ENCODE results near the gene NYAP2.

NYAP2 gene

DNA sequence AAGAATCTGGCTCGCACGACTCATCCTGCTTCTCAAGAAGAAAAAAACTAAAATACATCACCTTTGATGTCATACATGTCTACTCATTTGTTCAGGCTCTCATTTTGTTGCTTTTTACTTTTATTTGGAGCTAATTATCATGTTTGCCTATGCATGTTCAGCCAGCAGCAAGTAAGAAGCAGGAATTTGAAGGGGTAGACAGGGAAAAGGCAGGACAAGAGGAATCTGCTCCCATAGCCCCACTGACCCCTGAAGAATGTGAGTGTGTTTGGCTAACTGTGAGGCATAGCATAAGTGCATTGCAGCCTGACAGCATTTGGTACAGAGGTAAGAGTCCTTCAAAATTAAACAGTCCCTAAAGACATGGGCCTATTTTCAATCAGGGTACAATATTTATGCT, 72.7 kb downstream of the NYAP2 start:
- POLR2A ChIA-PET, result interaction anchor here (0.6 kb wide), 1 partner anchor 121 kb away, joined by 3 read pairs; no protein-coding TSS in a partner anchor
- no peak overlapping the region for H3K4me3 ChIP-seq (ENCODE audit: low read depth, low read length)
- CTCF ChIA-PET, result no interaction called here
- DNase-seq (ENCODE audit: low read depth, low spot score), result no peak
- TF ChIP-seq, protein P1, sequence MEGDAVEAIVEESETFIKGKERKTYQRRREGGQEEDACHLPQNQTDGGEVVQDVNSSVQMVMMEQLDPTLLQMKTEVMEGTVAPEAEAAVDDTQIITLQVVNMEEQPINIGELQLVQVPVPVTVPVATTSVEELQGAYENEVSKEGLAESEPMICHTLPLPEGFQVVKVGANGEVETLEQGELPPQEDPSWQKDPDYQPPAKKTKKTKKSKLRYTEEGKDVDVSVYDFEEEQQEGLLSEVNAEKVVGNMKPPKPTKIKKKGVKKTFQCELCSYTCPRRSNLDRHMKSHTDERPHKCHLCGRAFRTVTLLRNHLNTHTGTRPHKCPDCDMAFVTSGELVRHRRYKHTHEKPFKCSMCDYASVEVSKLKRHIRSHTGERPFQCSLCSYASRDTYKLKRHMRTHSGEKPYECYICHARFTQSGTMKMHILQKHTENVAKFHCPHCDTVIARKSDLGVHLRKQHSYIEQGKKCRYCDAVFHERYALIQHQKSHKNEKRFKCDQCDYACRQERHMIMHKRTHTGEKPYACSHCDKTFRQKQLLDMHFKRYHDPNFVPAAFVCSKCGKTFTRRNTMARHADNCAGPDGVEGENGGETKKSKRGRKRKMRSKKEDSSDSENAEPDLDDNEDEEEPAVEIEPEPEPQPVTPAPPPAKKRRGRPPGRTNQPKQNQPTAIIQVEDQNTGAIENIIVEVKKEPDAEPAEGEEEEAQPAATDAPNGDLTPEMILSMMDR (IDR thresholded peaks at IDR 0.05; ENCODE audit: insufficient read depth, low read length, missing control alignments), result no peak

DNA sequence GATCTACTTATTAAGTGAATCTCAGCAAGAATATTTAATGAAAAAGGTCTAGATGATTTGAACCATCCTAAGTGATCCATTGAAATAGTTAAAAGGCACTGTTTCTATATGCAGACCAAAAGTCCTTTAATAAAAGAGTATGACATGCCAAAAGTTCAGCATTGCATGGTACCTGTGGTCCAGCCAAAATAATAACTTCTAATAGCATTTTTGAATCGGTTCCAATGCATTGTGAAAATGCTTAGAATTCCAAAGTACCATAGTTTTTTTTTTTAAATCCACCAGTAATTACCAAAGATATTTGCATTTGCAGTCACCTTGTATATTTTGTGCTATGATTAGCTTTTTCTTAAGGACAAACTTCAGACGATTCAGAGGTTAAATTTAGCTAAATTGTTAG, 79.9 kb downstream of the NYAP2 start:
- DNase-seq (ENCODE audit: low read depth, low spot score), result no peak
- POLR2A ChIA-PET, result no interaction called here
- CTCF ChIA-PET, result no interaction called here
- H3K4me3 ChIP-seq (ENCODE audit: low read depth, low read length), result no peak overlapping the region
- TF ChIP-seq, protein P1 (IDR thresholded peaks at IDR 0.05; ENCODE audit: insufficient read depth, low read length, missing control alignments), result no peak

DNA sequence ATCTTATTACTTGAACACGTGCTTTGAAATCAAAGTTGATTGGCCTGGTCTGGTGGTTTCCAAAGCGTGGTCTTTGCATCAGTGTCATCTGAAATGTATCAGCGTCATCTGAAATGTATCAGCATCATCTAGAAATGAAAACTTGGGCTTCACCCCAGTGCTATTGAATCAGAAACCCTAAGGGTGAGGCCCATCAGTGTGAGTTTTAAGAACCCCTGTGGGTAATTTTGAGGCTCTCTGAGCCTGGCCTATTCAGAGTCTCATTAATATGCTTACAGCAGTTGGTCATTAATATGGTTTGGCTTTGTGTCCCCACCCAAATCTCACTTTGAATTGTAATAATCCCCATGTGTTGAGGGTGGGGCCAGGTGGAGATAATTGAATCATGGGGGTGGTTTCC, 85.2 kb downstream of the NYAP2 start:
- no peak overlapping the region for H3K4me3 ChIP-seq (ENCODE audit: low read depth, low read length)
- CTCF ChIA-PET, result no interaction called here
- TF ChIP-seq, protein P1 (IDR thresholded peaks at IDR 0.05; ENCODE audit: insufficient read depth, low read length, missing control alignments), result no peak
- DNase-seq (ENCODE audit: low read depth, low spot score), result no peak
- POLR2A ChIA-PET, result no interaction called here

DNA sequence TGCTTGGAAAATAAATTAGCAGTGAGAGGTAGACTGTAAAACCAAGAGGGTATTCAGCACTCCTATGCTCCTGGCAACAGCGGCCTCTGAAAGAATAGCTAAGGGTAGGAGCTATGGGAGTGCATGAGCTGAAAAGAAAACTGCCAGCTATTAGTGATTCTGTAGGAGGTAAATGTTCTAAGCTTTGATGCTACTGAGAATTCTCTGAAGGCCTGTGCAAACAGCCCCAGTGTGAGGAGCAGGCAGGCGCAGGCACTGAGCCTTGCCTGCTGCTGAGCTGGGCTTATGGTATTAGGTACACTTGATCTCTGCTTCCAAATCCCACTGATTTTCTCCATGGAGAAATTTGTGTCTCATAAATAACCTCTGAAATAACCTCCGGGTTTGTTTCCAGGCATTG, 86.7 kb downstream of the NYAP2 start:
- no peak overlapping the region for H3K4me3 ChIP-seq (ENCODE audit: low read depth, low read length)
- POLR2A ChIA-PET, result no interaction called here
- TF ChIP-seq, protein P1 (IDR thresholded peaks at IDR 0.05; ENCODE audit: insufficient read depth, low read length, missing control alignments), result no peak
- no peak for DNase-seq (ENCODE audit: low read depth, low spot score)
- CTCF ChIA-PET, result no interaction called here

DNA sequence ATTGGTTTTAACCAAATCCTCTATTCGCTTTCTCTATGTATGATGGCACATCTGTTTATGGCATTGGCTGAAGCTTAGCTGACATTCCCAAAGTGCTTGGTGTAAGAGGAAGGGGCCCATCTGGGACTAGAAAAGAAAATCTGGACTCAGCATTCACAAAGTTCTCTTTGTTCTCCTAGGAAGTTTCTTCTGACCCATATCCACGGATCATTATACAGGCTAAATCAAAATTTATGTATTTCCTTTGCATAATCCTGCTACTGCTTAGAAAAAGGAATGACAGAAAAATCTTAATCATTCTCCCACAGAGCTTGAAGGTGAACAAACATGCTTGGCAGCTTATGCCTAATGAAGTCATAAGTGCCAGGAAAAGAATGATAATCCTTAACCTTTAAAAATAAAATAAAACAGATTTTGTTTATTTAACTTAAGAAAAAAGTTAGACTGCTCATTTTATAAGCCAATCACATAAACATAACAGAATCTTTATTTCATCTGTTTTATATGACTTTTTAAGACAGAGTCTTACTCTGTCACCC, 88.4 kb downstream of the NYAP2 start:
- no peak overlapping the region for H3K4me3 ChIP-seq (ENCODE audit: low read depth, low read length)
- CTCF ChIA-PET, result no interaction called here
- TF ChIP-seq, protein P1 (IDR thresholded peaks at IDR 0.05; ENCODE audit: insufficient read depth, low read length, missing control alignments), result no peak
- no peak for DNase-seq (ENCODE audit: low read depth, low spot score)
- POLR2A ChIA-PET, result no interaction called here

DNA sequence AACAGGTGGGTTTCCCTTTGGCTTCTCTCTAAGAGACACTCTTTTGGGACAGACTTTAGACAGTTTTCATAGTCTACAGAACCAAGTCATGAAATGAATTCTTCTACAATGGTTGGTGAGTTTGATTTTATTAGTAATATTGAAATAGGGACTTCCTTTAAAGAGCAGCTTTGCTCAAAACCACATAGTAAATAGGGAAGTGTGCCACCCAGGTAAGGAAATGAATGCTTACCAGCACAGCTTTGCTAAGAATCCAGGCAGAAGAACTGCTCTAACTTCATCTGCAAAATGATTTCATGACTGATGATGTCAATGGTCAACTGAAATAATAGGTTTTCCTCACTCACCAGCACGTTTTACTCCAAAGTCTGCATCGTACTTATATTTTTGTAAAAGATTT, 89.2 kb downstream of the NYAP2 start:
- no peak for DNase-seq (ENCODE audit: low read depth, low spot score)
- H3K4me3 ChIP-seq (ENCODE audit: low read depth, low read length), result no peak overlapping the region
- TF ChIP-seq, protein P1 (IDR thresholded peaks at IDR 0.05; ENCODE audit: insufficient read depth, low read length, missing control alignments), result no peak
- POLR2A ChIA-PET, result no interaction called here
- CTCF ChIA-PET, result no interaction called here
